ENCODE measurements around the gene OOSP1. TPM values are rescaled to one million over a fixed set of nuclear protein-coding genes. Genes with fewer than 3 reads are reported as not detected.

The OOSP1 gene
- total RNA-seq, 4 donors from 2014 or later = not detected

GRCh38 chr11:59983212-59983611 is 45.0 kb downstream of the OOSP1 start:
- Histone ChIP-seq H3K36me3 (no peaks in the 10 kb centered on the region), H3K27me3 (no peaks in the 10 kb centered on the region), H3K9me3 (no peaks in the 10 kb centered on the region), H3K4me1 (no peaks in the 10 kb centered on the region), H3K27ac (no peak overlapping the region), H3K4me3 (no peak overlapping the region)
- no peak for TF ChIP-seq POLR2AphosphoS5 (IDR thresholded peaks at IDR 0.05)
- no peak for TF ChIP-seq CTCF (IDR thresholded peaks at IDR 0.05)
- TF ChIP-seq EP300 (IDR thresholded peaks at IDR 0.05) = no peak
- TF ChIP-seq POLR2A (IDR thresholded peaks at IDR 0.05) = no peak
- 47 to 100% methylated on average over 1 of the region's 1 CpG for WGBS, 2 donors (ENCODE audit: low coverage in 1 of 2)
- no peak for ATAC-seq

GRCh38 chr11:59984368-59984767 is 46.1 kb downstream of the OOSP1 start:
- no peak for ATAC-seq
- no peak overlapping the region for H3K4me3 ChIP-seq
- H3K4me1 ChIP-seq = no peaks in the 10 kb centered on the region
- H3K27ac ChIP-seq = no peak overlapping the region
- no peaks in the 10 kb centered on the region for H3K9me3 ChIP-seq
- 74 to 93% methylated on average over 3 of the region's 3 CpGs for WGBS, 2 donors (ENCODE audit: low coverage in 1 of 2)
- no peaks in the 10 kb centered on the region for H3K36me3 ChIP-seq
- H3K27me3 ChIP-seq = no peaks in the 10 kb centered on the region
- no peak for TF ChIP-seq CTCF (IDR thresholded peaks at IDR 0.05)
- TF ChIP-seq POLR2A (IDR thresholded peaks at IDR 0.05) = no peak
- TF ChIP-seq EP300 (IDR thresholded peaks at IDR 0.05) = no peak
- TF ChIP-seq POLR2AphosphoS5 (IDR thresholded peaks at IDR 0.05) = no peak

GRCh38 chr11:59990421-59990820 is 52.2 kb downstream of the OOSP1 start:
- H3K4me1 ChIP-seq = no peaks in the 10 kb centered on the region
- H3K27ac ChIP-seq = no peak overlapping the region
- no peaks in the 10 kb centered on the region for H3K36me3 ChIP-seq
- 54% methylated on average over 1 of the region's 1 CpG; no CpG with 5 or more reads in 1 of the 2 donors for WGBS, 2 donors (ENCODE audit: low coverage in 1 of 2)
- ATAC-seq = no peak
- no peak overlapping the region for H3K4me3 ChIP-seq
- TF ChIP-seq POLR2AphosphoS5 (IDR thresholded peaks at IDR 0.05) = no peak
- no peak for TF ChIP-seq POLR2A (IDR thresholded peaks at IDR 0.05)
- no peak for TF ChIP-seq CTCF (IDR thresholded peaks at IDR 0.05)
- no peak for TF ChIP-seq EP300 (IDR thresholded peaks at IDR 0.05)
- H3K9me3 ChIP-seq = peaks cover 0 to 10% (median 0%) of the 10 kb centered on the region in 3 donors
- no peaks in the 10 kb centered on the region for H3K27me3 ChIP-seq

GRCh38 chr11:59992425-59992824 is 54.2 kb downstream of the OOSP1 start:
- peaks cover 0 to 10% (median 0%) of the 10 kb centered on the region in 3 donors for H3K9me3 ChIP-seq
- H3K27ac ChIP-seq = no peak overlapping the region
- WGBS, 2 donors (ENCODE audit: low coverage in 1 of 2) = 67 to 69% methylated on average over 2 to 4 of the region's 5 CpGs
- H3K36me3 ChIP-seq = no peaks in the 10 kb centered on the region
- no peak overlapping the region for H3K4me3 ChIP-seq
- H3K27me3 ChIP-seq = no peaks in the 10 kb centered on the region
- H3K4me1 ChIP-seq = no peaks in the 10 kb centered on the region
- ATAC-seq = no peak
- TF ChIP-seq EP300 (IDR thresholded peaks at IDR 0.05) = no peak
- TF ChIP-seq POLR2A (IDR thresholded peaks at IDR 0.05) = no peak
- TF ChIP-seq CTCF (IDR thresholded peaks at IDR 0.05) = no peak
- no peak for TF ChIP-seq POLR2AphosphoS5 (IDR thresholded peaks at IDR 0.05)

GRCh38 chr11:59997800-59998199 is 59.6 kb downstream of the OOSP1 start:
- H3K36me3 ChIP-seq = no peaks in the 10 kb centered on the region
- no peak for ATAC-seq
- 54 to 60% methylated on average over 2 of the region's 2 CpGs for whole genome bisulfite sequencing, 2 donors (ENCODE audit: low coverage in 1 of 2)

More at GRCh38 chr11:59997800-59998199, 59.6 kb downstream of the OOSP1 start:
- H3K4me3 ChIP-seq = no peak overlapping the region
- TF ChIP-seq CTCF (IDR thresholded peaks at IDR 0.05) (no peak), EP300 (IDR thresholded peaks at IDR 0.05) (no peak), POLR2A (IDR thresholded peaks at IDR 0.05) (no peak), POLR2AphosphoS5 (IDR thresholded peaks at IDR 0.05) (no peak)
- no peaks in the 10 kb centered on the region for H3K27me3 ChIP-seq
- no peaks in the 10 kb centered on the region for H3K9me3 ChIP-seq
- no peaks in the 10 kb centered on the region for H3K4me1 ChIP-seq
- H3K27ac ChIP-seq = no peak overlapping the region
